Airway epithelial cell (primary cell): ENCODE measurements around the gene PRPH. TPM values are rescaled to one million over a fixed set of nuclear protein-coding genes. Genes with fewer than 3 reads are reported as not detected.

Source experiments
- total RNA-seq: library from RNA; depleted of rRNA; stranded (reverse); fragments of >200 nt; gene quantifications from 2 replicates; pipeline ENCODE4 v1.2.3, GENCODE V29; 2015

PRPH gene
- total RNA-seq: not detected in 2 replicates

DNA sequence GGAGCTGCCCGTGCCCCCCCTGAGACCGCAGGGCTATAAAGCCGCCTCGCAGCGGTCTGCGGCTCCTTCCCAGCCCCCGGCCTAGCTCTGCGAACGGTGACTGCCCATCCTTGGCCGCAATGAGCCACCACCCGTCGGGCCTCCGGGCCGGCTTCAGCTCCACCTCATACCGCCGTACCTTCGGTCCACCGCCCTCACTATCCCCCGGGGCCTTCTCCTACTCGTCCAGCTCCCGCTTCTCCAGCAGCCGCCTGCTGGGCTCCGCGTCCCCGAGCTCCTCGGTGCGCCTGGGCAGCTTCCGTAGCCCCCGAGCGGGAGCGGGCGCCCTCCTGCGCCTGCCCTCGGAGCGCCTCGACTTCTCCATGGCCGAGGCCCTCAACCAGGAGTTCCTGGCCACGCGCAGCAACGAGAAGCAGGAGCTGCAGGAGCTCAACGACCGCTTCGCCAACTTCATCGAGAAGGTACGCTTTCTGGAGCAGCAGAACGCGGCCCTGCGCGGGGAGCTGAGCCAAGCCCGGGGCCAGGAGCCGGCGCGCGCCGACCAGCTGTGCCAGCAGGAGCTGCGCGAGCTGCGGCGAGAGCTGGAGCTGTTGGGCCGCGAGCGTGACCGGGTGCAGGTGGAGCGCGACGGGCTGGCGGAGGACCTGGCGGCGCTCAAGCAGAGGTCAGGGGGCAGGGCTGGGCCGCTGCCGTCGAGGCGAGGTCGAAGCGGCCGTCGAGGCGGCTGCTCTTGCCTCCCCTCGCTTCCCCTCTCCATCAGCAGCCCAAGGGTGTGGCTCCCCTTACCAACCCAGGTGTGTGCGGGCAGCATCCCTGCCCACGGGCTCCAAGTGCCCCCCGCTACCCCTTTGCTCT is at the start of gene PRPH:
Gene PRPH, plus strand, starts transcription at position 66 of the 855 bp plus-strand sequence. Its CDS starts 54 bp downstream, at position 120.

GRCh38 chr12:49264873-49265792 is 29.8 kb upstream of the PRPH start, which contains the start of gene TUBA1C:
Gene TUBA1C (plus strand): TSS chr12:49265082. CDS start chr12:49265182, 100 bp downstream.

DNA sequence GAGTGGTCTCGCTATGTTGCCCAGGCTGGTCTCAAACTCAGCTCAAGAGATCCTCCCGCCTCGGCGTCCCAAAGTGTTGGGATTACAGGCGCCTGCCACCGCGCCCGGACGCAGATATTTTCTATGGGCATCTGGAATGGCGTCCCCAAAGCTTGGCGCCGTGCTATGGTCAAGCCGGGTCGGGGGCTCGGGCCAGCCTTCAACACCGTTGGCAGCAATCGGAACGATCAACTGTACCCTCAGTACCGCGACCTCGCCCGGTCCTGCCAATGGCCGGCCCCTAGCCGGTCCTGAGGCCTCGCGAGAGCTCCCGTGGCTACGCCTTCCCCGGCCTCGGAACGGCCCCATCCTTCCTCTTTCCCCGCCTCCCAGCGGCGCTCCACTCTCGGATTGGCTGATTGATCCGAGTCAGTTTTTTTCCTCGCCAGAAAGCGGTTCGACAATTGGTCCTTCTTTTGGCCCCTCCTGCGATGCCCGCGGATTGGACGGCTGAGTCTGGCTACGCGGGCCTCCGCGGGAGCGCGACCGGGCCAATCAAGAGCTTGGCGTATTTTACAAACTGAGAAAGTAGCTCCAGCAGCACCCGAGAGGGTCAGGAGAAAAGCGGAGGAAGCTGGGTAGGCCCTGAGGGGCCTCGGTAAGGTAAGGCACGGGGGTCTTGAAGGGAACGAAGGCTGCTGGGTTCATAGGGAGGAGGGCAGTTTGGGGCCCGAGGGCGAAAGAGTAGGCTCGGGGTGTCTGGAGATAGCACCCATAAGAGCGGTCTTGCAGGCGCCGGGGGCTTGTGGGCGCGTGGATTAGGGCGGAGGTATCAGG is 28.0 kb downstream of the PRPH start, which contains the start of gene TROAP:
Gene TROAP, plus strand, starts transcription at position 548 of the 816 bp plus-strand sequence. CDS start 354 bp downstream, outside the sequence.

DNA sequence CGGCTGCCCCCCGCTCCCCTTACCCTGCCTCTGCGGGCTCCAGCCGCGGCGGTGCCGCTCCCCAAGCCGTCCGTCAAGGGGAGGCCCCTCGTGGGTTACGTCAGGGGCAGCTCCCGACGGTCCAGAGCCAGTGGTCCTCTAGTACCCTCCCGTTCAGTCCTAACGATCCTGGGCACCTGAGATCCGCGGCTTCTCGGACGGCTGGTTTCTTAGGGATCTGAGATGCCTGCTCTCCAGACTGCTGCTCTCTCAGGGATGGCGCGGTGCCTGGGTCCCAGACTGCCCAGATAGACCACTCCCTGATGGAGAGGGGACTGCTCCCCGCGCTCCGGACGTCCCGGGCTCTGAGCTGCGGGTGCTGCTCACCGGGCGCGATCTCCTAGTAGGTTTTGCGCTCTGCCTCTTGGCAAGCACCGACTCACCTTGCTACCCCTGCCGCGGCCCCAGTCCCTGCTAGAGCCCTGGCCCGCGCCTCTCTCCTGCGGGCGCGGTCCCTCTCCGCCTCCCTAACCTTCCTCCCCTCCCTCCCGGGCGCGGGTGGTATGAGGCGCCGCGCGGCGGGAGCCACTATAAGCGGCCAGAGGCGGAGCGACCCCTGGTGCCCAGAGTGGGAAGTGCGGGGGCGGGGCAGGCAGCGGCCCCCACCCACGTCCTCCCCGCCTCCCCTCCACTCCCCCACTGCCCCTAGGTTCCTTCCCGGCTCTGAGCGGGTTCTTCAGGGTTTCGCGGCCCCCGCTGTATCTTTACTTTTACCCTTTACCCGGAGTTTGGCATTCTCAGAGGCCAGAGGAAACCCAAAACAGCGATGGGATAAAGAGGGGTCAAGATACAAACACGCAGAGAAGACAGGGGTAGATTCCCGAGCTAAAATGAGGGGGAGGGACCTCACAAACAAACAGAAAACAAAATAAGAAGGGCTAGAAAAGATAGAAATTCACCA is 42.0 kb downstream of the PRPH start, which contains the start of gene C1QL4:
Gene C1QL4, minus strand, starts transcription at position 544 of the 940 bp plus-strand sequence. CDS start 711 bp downstream, outside the sequence.

GRCh38 chr12:49346659-49347310 is 51.8 kb downstream of the PRPH start, which contains the start of gene DNAJC22:
Gene DNAJC22 (plus strand): TSS chr12:49346888. CDS start chr12:49348873, 1,985 bp downstream.

Other genes starting within 250 kb of the PRPH start
- 13.6 and 21.0 TPM in 2 replicates for gene KMT2D, start 234.4 kb upstream of the PRPH start, total RNA-seq
- 0.09 and 0.14 TPM in 2 replicates for gene RHEBL1, start 225.2 kb upstream of the PRPH start, total RNA-seq
- gene DHH, start 200.3 kb upstream of the PRPH start, total RNA-seq: under 0.01 TPM in 1 of 2 replicates, not detected in the other
- 13.4 and 20.5 TPM in 2 replicates for gene LMBR1L, start 184.3 kb upstream of the PRPH start, total RNA-seq
- 1,869 and 2,269 TPM in 2 replicates for gene TUBA1B, start 163.8 kb upstream of the PRPH start, total RNA-seq
- gene TUBA1A, start 106.1 kb upstream of the PRPH start, total RNA-seq: 66.9 and 96.8 TPM in 2 replicates
- gene TUBA1C, start 30.1 kb upstream of the PRPH start, total RNA-seq: 956 and 1,178 TPM in 2 replicates
- 15.6 and 19.0 TPM in 2 replicates for gene TROAP, start 28.1 kb downstream of the PRPH start, total RNA-seq
- gene C1QL4, start 42.0 kb downstream of the PRPH start, total RNA-seq: 0.42 TPM in 1 of 2 replicates, not detected in the other
- gene DNAJC22, start 51.7 kb downstream of the PRPH start, total RNA-seq: 0.35 and 0.84 TPM in 2 replicates
- 17.2 and 17.3 TPM in 2 replicates for gene SPATS2, start 72.3 kb downstream of the PRPH start, total RNA-seq
- gene KCNH3, start 243.9 kb downstream of the PRPH start, total RNA-seq: 0.07 TPM in 1 of 2 replicates, not detected in the other